GM21619 (cell line): ENCODE data around the gene S1PR5.
A peak's percentile ranks its signal among the peaks of the same experiment; 100 is the strongest.
"Not testable (repeated sequence)": the region's sequence is repeated elsewhere in the genome, so short reads cannot be mapped to it uniquely, and the experiment has no call there.

Source experiments
- ATAC-seq: cut with Tn5 transposase; IDR thresholded peaks from one replicate; pipeline ENCODE4 v1.9.1; 2021; ENCODE audit not compliant: unreplicated experiment

S1PR5 gene

DNA sequence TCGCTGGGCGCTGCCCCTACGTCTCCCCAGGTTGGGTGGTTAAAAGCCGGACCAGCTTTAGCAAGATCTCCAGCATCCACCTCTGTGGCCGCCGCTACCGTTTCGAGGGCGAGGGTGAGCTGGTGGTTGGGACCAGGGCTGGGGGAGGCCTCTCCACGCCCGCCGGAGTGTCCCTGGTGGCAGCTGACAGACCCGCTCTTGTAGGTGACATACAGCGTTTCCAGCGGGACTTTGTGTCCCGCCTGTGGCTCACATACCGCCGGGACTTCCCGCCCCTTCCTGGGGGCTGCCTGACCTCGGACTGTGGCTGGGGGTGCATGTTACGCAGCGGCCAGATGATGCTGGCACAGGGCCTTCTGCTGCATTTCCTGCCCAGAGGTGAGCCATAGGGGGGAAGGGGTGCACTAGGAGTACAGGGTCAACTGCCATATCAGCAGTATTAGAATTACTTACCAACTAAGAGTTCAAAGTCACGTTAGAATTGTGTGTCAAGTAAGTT lies 27.6 kb upstream of the S1PR5 start:
- ATAC-seq, result no peak

DNA sequence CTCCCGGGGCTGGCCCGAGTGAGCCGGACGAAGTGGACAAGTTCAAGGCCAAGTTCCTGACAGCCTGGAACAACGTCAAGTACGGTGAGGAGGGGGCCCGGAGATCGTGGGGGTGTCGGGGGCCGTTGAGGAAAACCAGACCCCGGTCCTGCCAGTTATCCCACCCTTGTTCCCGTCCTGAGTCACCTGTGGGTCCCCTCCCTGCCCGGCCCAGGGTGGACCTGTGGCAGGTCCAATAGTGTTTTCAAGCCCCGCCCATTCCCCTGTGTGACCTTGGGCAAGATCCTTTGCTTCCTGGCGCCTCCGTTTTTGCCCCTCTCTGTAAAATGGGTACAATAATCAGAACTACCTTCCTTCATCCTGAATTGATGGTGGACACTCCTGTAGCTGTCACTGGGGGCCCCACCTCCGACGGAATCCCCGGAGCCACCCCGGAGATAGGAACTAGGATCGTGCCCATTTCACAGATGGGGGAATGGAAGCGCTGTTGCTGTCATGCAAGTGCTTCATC lies 27.1 kb upstream of the S1PR5 start:
- ATAC-seq, result peak; percentile 17

GRCh38 chr19:10543420-10544241 lies 26.4 kb upstream of the S1PR5 start, which contains the start of gene ATG4D:
Gene ATG4D (plus strand): TSS chr19:10543904. CDS start chr19:10544091, 187 bp downstream.
- ATAC-seq, result peak; percentile 63

DNA sequence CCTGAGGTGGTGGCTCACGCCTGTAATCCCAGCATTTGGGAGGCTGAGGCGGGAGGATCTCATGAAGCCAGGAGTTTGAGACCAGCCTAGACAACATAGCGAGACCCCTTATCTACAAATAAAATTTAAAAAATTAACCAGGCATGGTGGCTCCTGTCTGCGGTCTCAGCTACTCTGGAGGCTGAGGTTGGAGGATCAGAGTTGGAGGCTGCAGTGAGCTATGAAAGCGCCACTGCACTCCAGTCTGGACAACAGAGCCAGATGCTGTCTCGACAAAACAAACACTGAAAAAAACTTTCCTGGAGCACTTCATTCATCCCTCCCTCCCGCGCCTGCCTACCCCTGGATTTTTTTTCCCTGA lies 25.8 kb upstream of the S1PR5 start:
- no peak for ATAC-seq

DNA sequence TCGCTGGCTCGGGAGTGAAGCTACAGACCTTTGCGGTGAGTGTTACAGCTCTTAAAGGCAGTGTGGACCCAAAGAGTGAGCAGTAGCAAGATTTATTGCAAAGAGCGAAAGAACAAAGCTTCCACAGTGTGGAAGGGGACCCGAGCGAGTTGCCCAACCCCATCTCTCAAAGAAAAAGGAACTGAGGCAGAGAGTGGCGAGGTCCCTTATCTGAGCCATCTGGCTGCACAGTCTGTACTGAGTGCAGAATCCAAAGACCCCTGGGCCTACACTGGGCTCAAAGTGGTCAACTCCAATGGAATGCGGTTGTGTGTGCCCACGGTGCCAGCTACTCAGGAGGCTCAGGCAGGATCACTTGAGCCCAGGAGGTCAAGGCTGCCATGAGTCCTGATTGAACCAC lies 21.8 kb upstream of the S1PR5 start:
- ATAC-seq, result not testable (repeated sequence)

DNA sequence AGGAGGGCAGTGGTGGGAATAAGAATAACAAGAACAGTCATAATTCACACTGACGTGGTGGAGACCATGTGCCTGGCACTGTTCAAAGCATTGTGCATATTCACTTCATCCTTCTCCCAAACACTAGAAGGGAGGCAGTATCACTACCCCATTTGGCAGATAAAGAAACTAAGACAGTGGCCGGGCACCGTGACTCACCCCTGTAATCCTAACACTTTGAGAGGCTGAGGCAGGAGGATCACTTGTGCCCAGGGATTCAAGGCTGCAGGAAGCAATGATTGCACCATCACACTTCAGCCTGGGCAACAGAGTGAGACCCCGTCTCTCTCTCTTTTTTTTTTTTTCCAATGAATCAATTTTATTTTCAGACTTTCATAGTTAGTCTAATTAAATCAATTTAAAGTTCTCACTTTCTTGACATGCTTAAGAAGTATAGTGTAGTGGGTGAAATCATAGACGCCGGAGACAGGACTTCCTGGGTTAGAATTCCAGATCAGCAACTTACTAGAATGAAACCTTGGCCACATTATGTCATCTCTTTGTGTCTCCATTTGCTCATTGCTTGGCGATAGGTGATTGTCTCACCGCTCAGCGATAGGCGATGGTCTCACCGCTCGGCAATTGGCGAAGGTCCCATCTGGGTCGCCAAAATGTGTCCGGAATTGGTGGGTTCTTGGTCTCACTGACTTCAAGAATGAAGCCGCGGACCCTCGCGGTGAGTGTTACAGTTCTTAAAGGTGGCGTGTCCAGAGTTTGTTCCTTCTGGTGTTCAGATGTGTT lies 21.1 kb upstream of the S1PR5 start:
- no peak for ATAC-seq

- no peak for ATAC-seq
Observed at GRCh38 chr19:10537668-10538067, 20.4 kb upstream of the S1PR5 start.

DNA sequence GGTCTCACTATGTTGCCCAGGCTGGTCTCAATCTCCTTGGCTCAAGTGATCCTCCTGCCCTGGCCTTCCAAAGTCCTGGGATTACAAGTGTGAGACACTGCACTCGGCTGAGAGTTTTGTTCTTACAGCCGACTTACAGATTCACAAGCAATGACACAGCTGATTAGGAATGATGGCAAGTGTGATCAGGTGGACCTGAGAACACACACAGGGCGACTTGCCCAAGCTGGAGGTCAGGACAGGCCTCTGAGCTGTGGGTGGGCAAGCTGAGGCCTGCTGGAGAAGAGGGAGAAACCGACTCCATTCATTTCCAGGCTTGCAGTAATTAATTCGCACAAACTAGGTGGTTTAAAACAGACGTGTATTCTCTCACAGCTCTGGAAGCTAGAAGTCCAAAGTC lies 18.4 kb upstream of the S1PR5 start:
- ATAC-seq, result no peak

DNA sequence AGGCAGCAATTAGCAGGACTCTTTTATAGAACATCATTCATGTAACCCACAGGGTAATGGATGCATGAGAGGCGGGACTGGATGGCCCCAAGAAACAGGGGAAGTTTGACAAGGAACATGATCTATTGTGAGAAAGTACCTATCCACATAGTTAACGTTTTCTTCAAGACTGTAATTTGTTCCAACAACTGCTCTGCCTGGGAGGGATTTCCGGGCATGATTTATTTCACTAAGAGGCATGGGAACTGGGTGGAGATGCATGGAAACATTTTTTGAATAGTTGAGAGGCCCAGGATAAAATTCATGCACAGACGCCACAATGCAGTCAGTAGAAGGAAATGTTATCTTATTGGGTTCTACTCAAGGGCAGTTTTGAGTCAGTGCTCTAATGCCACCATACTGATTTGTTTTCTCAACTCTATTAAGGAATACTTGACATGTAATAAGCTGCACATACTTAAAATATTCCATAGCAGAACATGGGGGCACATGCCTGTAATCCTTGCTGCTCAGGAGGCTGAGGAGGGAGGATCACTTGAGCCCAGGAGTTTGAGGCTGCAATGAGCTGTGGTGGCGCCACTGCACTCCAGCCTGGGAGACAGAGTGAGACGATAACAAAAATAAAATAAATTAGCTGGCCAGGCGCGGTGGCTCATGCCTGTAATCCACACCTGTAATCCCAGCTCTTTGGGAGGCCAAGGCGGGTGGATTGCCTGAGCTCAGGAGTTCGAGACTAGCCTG lies 16.6 kb upstream of the S1PR5 start:
- ATAC-seq, result no peak

DNA sequence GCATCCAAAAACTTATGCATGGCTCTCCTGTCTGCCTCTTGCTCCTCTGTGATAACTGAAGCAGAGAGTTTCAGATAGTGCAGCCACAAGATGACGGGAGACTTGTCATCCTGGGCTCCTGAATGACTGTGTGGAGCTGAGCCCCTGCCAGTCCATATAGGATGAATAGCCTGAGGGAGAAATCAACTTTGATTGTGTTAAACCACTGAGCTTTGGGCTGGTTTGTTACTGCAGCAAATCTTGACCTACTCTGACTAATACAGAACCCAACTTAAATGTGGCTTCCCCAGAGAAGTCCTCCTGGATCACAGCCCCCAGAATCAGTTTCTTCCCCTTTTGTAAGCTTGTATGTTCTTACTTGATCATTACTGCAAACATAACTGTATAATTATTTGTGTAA lies 15.2 kb upstream of the S1PR5 start:
- no peak for ATAC-seq

DNA sequence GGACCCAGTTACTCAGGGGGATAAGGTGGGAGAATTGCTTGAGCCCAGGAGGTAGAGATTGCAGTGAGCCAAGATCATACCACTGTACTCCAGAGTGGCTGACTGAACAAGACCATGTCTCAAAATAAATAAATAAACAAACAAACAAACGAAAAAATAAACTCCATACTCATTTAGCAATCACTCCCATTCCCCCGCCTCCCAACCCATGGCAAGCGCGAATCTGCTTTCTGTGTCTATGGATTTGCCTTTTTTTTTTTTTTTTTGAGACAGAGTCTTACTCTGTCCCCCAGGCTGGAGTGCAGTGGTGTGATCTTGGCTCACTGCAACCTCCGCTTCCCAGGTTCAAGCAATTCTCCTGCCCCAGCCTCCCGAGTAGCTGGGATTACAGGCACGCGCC lies 9.6 kb upstream of the S1PR5 start:
- ATAC-seq, result not testable (repeated sequence)

GRCh38 chr19:10525636-10526035 lies 8.4 kb upstream of the S1PR5 start:
- no peak for ATAC-seq

- ATAC-seq, result no peak
Observed at GRCh38 chr19:10523135-10523636, 5.9 kb upstream of the S1PR5 start.

- ATAC-seq, result no peak
Observed at GRCh38 chr19:10521461-10522171, 4.4 kb upstream of the S1PR5 start.

GRCh38 chr19:10520652-10521318 lies 3.5 kb upstream of the S1PR5 start:
- no peak for ATAC-seq

GRCh38 chr19:10519421-10519820 lies 2.2 kb upstream of the S1PR5 start:
- ATAC-seq, result no peak

- no peak for ATAC-seq
Observed at GRCh38 chr19:10518444-10519361, 1.5 kb upstream of the S1PR5 start.

- no peak for ATAC-seq
Observed at GRCh38 chr19:10517760-10518443, 655 bp upstream of the S1PR5 start.
